IMR-90 (cell line): ENCODE data around the gene PPIL4.

Experiments used
- BHLHE40 ChIP-seq: fragments of 150-350 bp; IDR thresholded peaks from 2 replicates; pipeline ENCODE4 v1.6.1; 2016; ENCODE audit warnings: mild to moderate bottlenecking, low read depth, low read length
- CEBPB ChIP-seq: IDR thresholded peaks from 2 replicates; pipeline ENCODE4 v1.6.1; 2012; ENCODE audit warnings: low read depth, low read length, improper control_type of control experiment
- CTCF ChIP-seq: conservative IDR thresholded peaks from 2 replicates; pipeline ENCODE4 v1.5.1; 2012; ENCODE audit warnings: mild to moderate bottlenecking, low read depth, low read length, improper control_type of control experiment
- ELK1 ChIP-seq: fragments of 150-350 bp; IDR thresholded peaks from 2 replicates; pipeline ENCODE4 v1.6.1; 2016; ENCODE audit warnings: low read depth, mild to moderate bottlenecking, low read length, moderate library complexity, borderline replicate concordance
- FOS ChIP-seq: fragments of 150-350 bp; IDR thresholded peaks from 2 replicates; pipeline ENCODE4 v1.6.1; 2016; ENCODE audit warnings: low read depth, low read length
- MAFK ChIP-seq: IDR thresholded peaks from 2 replicates; pipeline ENCODE4 v1.6.1; 2012; ENCODE audit warnings: low read depth, low read length, improper control_type of control experiment
- MAZ ChIP-seq: IDR thresholded peaks from 2 replicates; pipeline ENCODE4 v1.6.1; 2012; ENCODE audit warnings: low read depth, mild to moderate bottlenecking, low read length, improper control_type of control experiment, moderate library complexity, borderline replicate concordance
- NFE2L2 ChIP-seq: fragments of 150-350 bp; IDR thresholded peaks from 2 replicates; pipeline ENCODE4 v1.6.1; 2016; ENCODE audit warnings: low read depth, mild to moderate bottlenecking, low read length
- POLR2A ChIP-seq: IDR thresholded peaks from 2 replicates; pipeline ENCODE4 v1.6.1; 2012; ENCODE audit warnings: mild to moderate bottlenecking, low read depth, low read length
- RAD21 ChIP-seq: IDR thresholded peaks from 2 replicates; pipeline ENCODE4 v1.6.1; 2012; ENCODE audit warnings: low read length, improper control_type of control experiment
- RCOR1 ChIP-seq: IDR thresholded peaks from 2 replicates; pipeline ENCODE4 v1.6.1; 2012; ENCODE audit warnings: mild to moderate bottlenecking, low read length, improper control_type of control experiment; ENCODE audit not compliant: insufficient replicate concordance
- USF2 ChIP-seq: fragments of 150-350 bp; IDR thresholded peaks from 2 replicates; pipeline ENCODE4 v1.6.1; 2017; ENCODE audit warnings: mild to moderate bottlenecking, antibody characterized with exemption, low read length, low read depth

GRCh38 chr6:149560736-149561135, 14.9 kb upstream of the PPIL4 start:
- TF ChIP-seq POLR2A (no peak), CTCF (peak; percentile 16; the same call in 1 of the 2 replicates), MAFK (no peak), FOS (no peak), BHLHE40 (no peak), CEBPB (no peak), NFE2L2 (no peak), MAZ (no peak), ELK1 (no peak), RAD21 (no peak), RCOR1 (no peak), USF2 (no peak)
